ENCODE data around the gene HAAO.

Gene HAAO

GRCh38 chr2:42767899-42768705 lies 24.3 kb downstream of the HAAO start:
- no peak for DNase-seq (ENCODE audit: low spot score)

- no peak for DNase-seq (ENCODE audit: low spot score)
Measured at GRCh38 chr2:42767080-42767898, 25.1 kb downstream of the HAAO start.

- DNase-seq (ENCODE audit: low spot score): no peak
Measured at GRCh38 chr2:42765686-42766085, 26.7 kb downstream of the HAAO start.

GRCh38 chr2:42764901-42765300 lies 27.5 kb downstream of the HAAO start:
- DNase-seq (ENCODE audit: low spot score): no peak

GRCh38 chr2:42764096-42764495 lies 28.3 kb downstream of the HAAO start, which contains the start of gene OXER1:
Gene OXER1 (minus strand): TSS chr2:42764135. CDS start chr2:42764062, 73 bp downstream.
- DNase-seq (ENCODE audit: low spot score): no peak

GRCh38 chr2:42762823-42763804 lies 29.3 kb downstream of the HAAO start:
- DNase-seq (ENCODE audit: low spot score): no peak

- no peak for DNase-seq (ENCODE audit: low spot score)
Measured at GRCh38 chr2:42762155-42762554, 30.2 kb downstream of the HAAO start.

GRCh38 chr2:42761554-42761953 lies 30.8 kb downstream of the HAAO start:
- DNase-seq (ENCODE audit: low spot score): no peak

- DNase-seq (ENCODE audit: low spot score): no peak
Measured at GRCh38 chr2:42758751-42759150, 33.6 kb downstream of the HAAO start.

GRCh38 chr2:42757981-42758740 lies 34.2 kb downstream of the HAAO start:
- no peak for DNase-seq (ENCODE audit: low spot score)

GRCh38 chr2:42756966-42757513 lies 35.3 kb downstream of the HAAO start:
- DNase-seq (ENCODE audit: low spot score): no peak

GRCh38 chr2:42756150-42756775 lies 36.1 kb downstream of the HAAO start:
- DNase-seq (ENCODE audit: low spot score): no peak

GRCh38 chr2:42755191-42755880 lies 37.0 kb downstream of the HAAO start:
- no peak for DNase-seq (ENCODE audit: low spot score)

GRCh38 chr2:42754776-42755140 lies 37.6 kb downstream of the HAAO start:
- no peak for DNase-seq (ENCODE audit: low spot score)

- no peak for DNase-seq (ENCODE audit: low spot score)
Measured at GRCh38 chr2:42754021-42754775, 38.2 kb downstream of the HAAO start.

- no peak for DNase-seq (ENCODE audit: low spot score)
Measured at GRCh38 chr2:42752816-42753813, 39.3 kb downstream of the HAAO start.

GRCh38 chr2:42752314-42752713 lies 40.1 kb downstream of the HAAO start:
- DNase-seq (ENCODE audit: low spot score): no peak

GRCh38 chr2:42748840-42749239 lies 43.5 kb downstream of the HAAO start:
- DNase-seq (ENCODE audit: low spot score): no peak
